ENCODE measurements around the gene CBX1. TPM values are rescaled to one million over a fixed set of nuclear protein-coding genes. Genes with fewer than 3 reads are reported as not detected.
A peak's percentile ranks its signal among the peaks of the same experiment; 100 is the strongest.

CBX1 gene
- total and polyA plus RNA-seq, 2 of the 13 experiments (the other 11 are each of a cell fraction or from before 2014, with no cell fraction given), result 17.8 to 108 TPM

- TF ChIP-seq NR2F6 (IDR thresholded peaks at IDR 0.05) (no peak), NR2F6 (CRISPR knock-in tag; IDR thresholded peaks at IDR 0.05) (peak; percentile 73), E2F1 (CRISPR knock-in tag; IDR thresholded peaks at IDR 0.05) (no peak), IKZF1 (IDR thresholded peaks at IDR 0.05) (no peak), ZBTB25 (CRISPR knock-in tag; IDR thresholded peaks at IDR 0.05) (no peak), FOXA1 (IDR thresholded peaks at IDR 0.05) (no peak), FOXA1 (CRISPR knock-in tag; IDR thresholded peaks at IDR 0.05) (0 out of 2 replicates have a peak, but pooled peaks have one; percentile 37), MYNN (CRISPR knock-in tag; IDR thresholded peaks at IDR 0.05; ENCODE audit: low read depth) (no peak), FOXA3 (CRISPR knock-in tag; IDR thresholded peaks at IDR 0.05) (peak; percentile 77), CBX1 (IDR thresholded peaks at IDR 0.05; ENCODE audit: low read depth) (no peak), ZFX (CRISPR knock-in tag; IDR thresholded peaks at IDR 0.05; ENCODE audit: low read depth) (peak; percentile 56; the same call in 1 of the 2 replicates), HOXA9 (CRISPR knock-in tag; IDR thresholded peaks at IDR 0.05; ENCODE audit: borderline replicate concordance) (no peak), CENPT (CRISPR knock-in tag; IDR thresholded peaks at IDR 0.05; ENCODE audit: low read depth) (no peak), FOXK1 (CRISPR knock-in tag; IDR thresholded peaks at IDR 0.05; ENCODE audit: borderline replicate concordance, low read depth) (peak; percentile 60; the same call in 1 of the 2 replicates), BATF2 (CRISPR knock-in tag; IDR thresholded peaks at IDR 0.05) (no peak), PHB2 (IDR thresholded peaks at IDR 0.05; ENCODE audit: partially characterized antibody) (no peak), ZNF605 (CRISPR knock-in tag; IDR thresholded peaks at IDR 0.05) (no peak), ZKSCAN8 (CRISPR knock-in tag; IDR thresholded peaks at IDR 0.05; ENCODE audit: borderline replicate concordance) (no peak), ZNF768 (CRISPR knock-in tag; IDR thresholded peaks at IDR 0.05) (no peak), ZKSCAN1 (IDR thresholded peaks at IDR 0.05; ENCODE audit: low read length) (no peak), ZNF660 (CRISPR knock-in tag; IDR thresholded peaks at IDR 0.05; ENCODE audit: borderline replicate concordance, low read depth) (no peak), GATAD2A (CRISPR knock-in tag; IDR thresholded peaks at IDR 0.05) (peak; percentile 63), ZBTB2 (CRISPR knock-in tag; IDR thresholded peaks at IDR 0.05; ENCODE audit: low read depth) (no peak), JDP2 (CRISPR knock-in tag; IDR thresholded peaks at IDR 0.05; ENCODE audit: borderline replicate concordance) (no peak), POGZ (CRISPR knock-in tag; IDR thresholded peaks at IDR 0.05) (no peak), KDM2A (CRISPR knock-in tag; IDR thresholded peaks at IDR 0.05; ENCODE audit: borderline replicate concordance, low read depth) (peak; percentile 33; the same call in 1 of the 2 replicates)
Observed at GRCh38 chr17:48052956-48053757, 48.1 kb downstream of the CBX1 start (continued).
